Sigmoid colon (tissue), 7 donors: ENCODE results near the gene LHFPL6. TPM values are rescaled to one million over a fixed set of nuclear protein-coding genes. Genes with fewer than 3 reads are reported as not detected.

Experiments used
- DNase-seq: peaks from one replicate; pipeline ENCODE4 v3.0.0-alpha.2; 2019
- H3K27ac ChIP-seq, 4 donors: fragments of 200-600 bp; sonication (generic); one replicate each; pipeline ENCODE4 v1.5.1; 2016 to 2019; ENCODE audit warnings: mild to moderate bottlenecking in 1 of 4
- H3K27me3 ChIP-seq, 3 donors: fragments of 200-600 bp; sonication (generic); one replicate each; pipeline ENCODE4 v1.5.1; 2019; ENCODE audit warnings: mild to moderate bottlenecking in 1 of 3
- H3K36me3 ChIP-seq, 4 donors: fragments of 200-600 bp; sonication (generic); one replicate each; pipeline ENCODE4 v1.5.1; 2016 to 2019
- H3K4me1 ChIP-seq, 4 donors: fragments of 200-600 bp; sonication (generic); one replicate each; pipeline ENCODE4 v1.5.1; 2017 to 2019
- H3K4me3 ChIP-seq, 4 donors: fragments of 200-600 bp; sonication (generic); one replicate each; pipeline ENCODE4 v1.5.1; 2017 to 2019; ENCODE audit warnings: mild to moderate bottlenecking in 2 of 4, moderate library complexity in 1 of 4
- H3K9me3 ChIP-seq, 4 donors: fragments of 200-600 bp in 3 of 4; sonication (generic) in 3 of 4; one replicate each; pipeline versions ENCODE4 v1.5.1 to v1.6.1; 2013 to 2019
- CTCF ChIP-seq, 4 experiments: fragments of 450-650 bp in 3 of 4; fragments of 200-600 bp in 1 of 4; IDR thresholded peaks; one replicate each; pipeline ENCODE4 v1.5.1; 2016 to 2019; ENCODE audit warnings: antibody characterized with exemption in 4 of 4, mild to moderate bottlenecking in 3 of 4, moderate library complexity in 2 of 4
- EP300 ChIP-seq, 4 donors: sonication (generic); formaldehyde crosslinking; IDR thresholded peaks; one replicate each; pipeline ENCODE4 v1.6.1; 2017; ENCODE audit warnings: antibody characterized with exemption in 4 of 4
- POLR2A ChIP-seq, 2 donors: fragments of 450-650 bp; IDR thresholded peaks; one replicate each; pipeline ENCODE4 v1.6.1; 2016; ENCODE audit warnings: antibody characterized with exemption in 2 of 2, mild to moderate bottlenecking in 2 of 2, moderate library complexity in 2 of 2
- POLR2AphosphoS5 ChIP-seq, 4 donors: sonication (generic); formaldehyde crosslinking; IDR thresholded peaks; one replicate each; pipeline ENCODE4 v1.6.1; 2017; ENCODE audit warnings: antibody characterized with exemption in 4 of 4
- WGBS, 2 donors: extraction: QIAGEN DNeasy Blood & Tissue Kit; methylation state at CpG; one replicate each; pipeline ENCODE4 v1.1.7; 2013; 5-methylcytosine and 5-hydroxymethylcytosine counted together
- intact Hi-C: fragments of 100-400 bp; cut with DNase I; formaldehyde crosslinking; loops from one replicate; pipeline ENCODE4 v1.15.1; 2023
- polyA plus RNA-seq, 3 donors: library from polyadenylated mRNA; stranded (reverse); fragments of 200-250 nt; gene quantifications; one replicate each; pipeline ENCODE4 v1.2.3, GENCODE V29; 2013
- total RNA-seq, 4 donors: library from RNA; depleted of rRNA; stranded (reverse); fragments of >200 nt; gene quantifications; one replicate each; pipeline ENCODE4 v1.1.0, GENCODE V29; 2016
- donor health status: healthy with polysubstance abuse.
- donor health status: Bipolar disorder and iron deficiency.
- donor health status: healthy.

LHFPL6 gene
- total and polyA plus RNA-seq, 7 donors, result 2.5 to 69.2 (median 41.7) TPM

GRCh38 chr13:39408512-39408911 is 194.5 kb downstream of the LHFPL6 start:
- TF ChIP-seq EP300 (IDR thresholded peaks at IDR 0.05), result no peak
- TF ChIP-seq POLR2A (IDR thresholded peaks at IDR 0.05), result no peak
- no peak for TF ChIP-seq POLR2AphosphoS5 (IDR thresholded peaks at IDR 0.05)
- no peak for TF ChIP-seq CTCF (IDR thresholded peaks at IDR 0.05)
- DNase-seq, result no peak
- peaks cover 0 to 26% (median 10%) of the 10 kb centered on the region in 4 donors for H3K4me1 ChIP-seq
- WGBS, 2 donors, result 88 to 90% methylated on average over 3 of the region's 3 CpGs
- H3K27me3 ChIP-seq, result no peaks in the 10 kb centered on the region
- peak overlapping the region in 1 of 4 donors; percentile 6 for H3K27ac ChIP-seq
- H3K4me3 ChIP-seq, result no peak overlapping the region
- H3K36me3 ChIP-seq, result no peaks in the 10 kb centered on the region
- intact Hi-C loops, result no loop called here
- H3K9me3 ChIP-seq, result no peaks in the 10 kb centered on the region

- H3K27me3 ChIP-seq, result no peaks in the 10 kb centered on the region
- H3K36me3 ChIP-seq, result no peaks in the 10 kb centered on the region
- intact Hi-C loops, result no loop called here
- DNase-seq, result no peak
- 70 to 77% methylated on average over 5 of the region's 5 CpGs for WGBS, 2 donors
- TF ChIP-seq POLR2AphosphoS5 (IDR thresholded peaks at IDR 0.05) (peak in 1 of 4 donors; percentile 10), CTCF (IDR thresholded peaks at IDR 0.05) (no peak)
- H3K9me3 ChIP-seq, result no peaks in the 10 kb centered on the region
- H3K4me3 ChIP-seq, result no peak overlapping the region
- peaks cover 0 to 26% (median 10%) of the 10 kb centered on the region in 4 donors for H3K4me1 ChIP-seq
- peak overlapping the region in 1 of 4 donors; percentile 6 for H3K27ac ChIP-seq
These were observed 195.2 kb downstream of the LHFPL6 start for GRCh38 chr13:39407786-39408185.

GRCh38 chr13:39407138-39407537 is 195.9 kb downstream of the LHFPL6 start:
- Histone ChIP-seq H3K36me3 (no peaks in the 10 kb centered on the region), H3K4me1 (peaks cover 0 to 26% (median 10%) of the 10 kb centered on the region in 4 donors), H3K9me3 (no peaks in the 10 kb centered on the region), H3K27ac (no peak overlapping the region), H3K4me3 (no peak overlapping the region), H3K27me3 (no peaks in the 10 kb centered on the region)
- TF ChIP-seq POLR2AphosphoS5 (IDR thresholded peaks at IDR 0.05), result no peak
- no peak for TF ChIP-seq POLR2A (IDR thresholded peaks at IDR 0.05)
- TF ChIP-seq EP300 (IDR thresholded peaks at IDR 0.05), result no peak
- no peak for TF ChIP-seq CTCF (IDR thresholded peaks at IDR 0.05)
- intact Hi-C loops, result no loop called here
- no peak for DNase-seq

- intact Hi-C loops, result no loop called here
- no peak for TF ChIP-seq EP300 (IDR thresholded peaks at IDR 0.05)
- TF ChIP-seq CTCF (IDR thresholded peaks at IDR 0.05), result no peak
- TF ChIP-seq POLR2AphosphoS5 (IDR thresholded peaks at IDR 0.05), result no peak
- TF ChIP-seq POLR2A (IDR thresholded peaks at IDR 0.05), result no peak
- WGBS, 2 donors, result 95 to 98% methylated on average over 1 of the region's 1 CpG
- H3K27me3 ChIP-seq, result no peaks in the 10 kb centered on the region
- no peaks in the 10 kb centered on the region for H3K9me3 ChIP-seq
- H3K36me3 ChIP-seq, result no peaks in the 10 kb centered on the region
- peaks cover 0 to 26% (median 10%) of the 10 kb centered on the region in 4 donors for H3K4me1 ChIP-seq
- H3K4me3 ChIP-seq, result no peak overlapping the region
- DNase-seq, result no peak
- H3K27ac ChIP-seq, result no peak overlapping the region
These were observed 196.3 kb downstream of the LHFPL6 start for GRCh38 chr13:39406688-39407087.

GRCh38 chr13:39405596-39406205 is 197.3 kb downstream of the LHFPL6 start:
- no peak overlapping the region for H3K4me3 ChIP-seq
- no peak for TF ChIP-seq POLR2AphosphoS5 (IDR thresholded peaks at IDR 0.05)
- no peak for TF ChIP-seq POLR2A (IDR thresholded peaks at IDR 0.05)
- no peak for TF ChIP-seq CTCF (IDR thresholded peaks at IDR 0.05)
- no peak for TF ChIP-seq EP300 (IDR thresholded peaks at IDR 0.05)
- DNase-seq, result no peak
- 77 to 79% methylated on average over 7 of the region's 7 CpGs for WGBS, 2 donors
- no peak overlapping the region for H3K27ac ChIP-seq
- no peaks in the 10 kb centered on the region for H3K36me3 ChIP-seq
- no peaks in the 10 kb centered on the region for H3K27me3 ChIP-seq
- no peaks in the 10 kb centered on the region for H3K9me3 ChIP-seq
- H3K4me1 ChIP-seq, result peaks cover 0 to 30% (median 10%) of the 10 kb centered on the region in 4 donors
- intact Hi-C loops, result no loop called here
